B cell (primary cell): ENCODE measurements around the gene BICDL2. TPM values are rescaled to one million over a fixed set of nuclear protein-coding genes. Genes with fewer than 3 reads are reported as not detected.

Experiments
- ATAC-seq: fragments of 200-7000 bp; cut with Tn5 transposase; one replicate; pipeline ENCODE4 v1.10.0; 2021; ENCODE audit warnings: low read depth, mild to moderate bottlenecking, moderate number of reproducible peaks, moderate library complexity
- CTCF ChIA-PET: fragments of 350-600 bp; sonication (Branson Sonifier 250); formaldehyde crosslinking; loops from one replicate; lab custom pipeline; 2021; ENCODE audit warnings: antibody characterized with exemption, inconsistent platforms; lab: Charles Lee
- POLR2A ChIA-PET: fragments of 350-600 bp; sonication (Branson Sonifier 250); formaldehyde crosslinking; loops from one replicate; lab custom pipeline; 2021; ENCODE audit warnings: antibody characterized with exemption; lab: Charles Lee
- DNase-seq: peaks from one replicate; pipeline ENCODE4 v3.0.0; 2013
- H2AFZ ChIP-seq: 2 replicates; pipeline ENCODE4 v1.6.1; 2012; ENCODE audit warnings: mild to moderate bottlenecking, low read depth, low read length; ENCODE audit not compliant: insufficient read depth, poor library complexity, severe bottlenecking
- H3K27ac ChIP-seq, 2 donors: 1 replicate in 1 of 2; 2 replicates in 1 of 2; pipeline ENCODE4 v1.5.1; 2012 to 2013; ENCODE audit warnings: low read length in 2 of 2, mild to moderate bottlenecking in 2 of 2, moderate library complexity in 1 of 2
- H3K27me3 ChIP-seq, 4 experiments: fragments of 200-600 bp in 1 of 4; sonication (generic) in 1 of 4; replicated peaks in 1 of 4; 1 replicate in 2 of 4; 2 replicates in 2 of 4; pipeline versions ENCODE4 v1.6.1 to v1.7.0; 2013 to 2016; ENCODE audit warnings: low read length in 3 of 4, mild to moderate bottlenecking in 2 of 4, mixed read lengths in 1 of 4, moderate library complexity in 1 of 4; ENCODE audit not compliant: insufficient read depth in 4 of 4, control insufficient read depth in 3 of 4; ENCODE audit errors: control extremely low read depth in 1 of 4
- H3K36me3 ChIP-seq, 2 experiments: replicated peaks in 1 of 2; 1 replicate in 1 of 2; 2 replicates in 1 of 2; pipeline versions ENCODE4 v1.6.1 to v1.7.1; 2013; ENCODE audit warnings: low read length in 1 of 2; ENCODE audit not compliant: insufficient read depth in 2 of 2, control insufficient read depth in 1 of 2; ENCODE audit errors: control extremely low read depth in 1 of 2, extremely low read depth in 1 of 2
- H3K4me1 ChIP-seq, 2 donors: fragments of 200-600 bp in 1 of 2; sonication (generic) in 1 of 2; 1 replicate in 1 of 2; 2 replicates in 1 of 2; pipeline versions ENCODE4 v1.5.1 to v1.6.1; 2013 to 2017; ENCODE audit warnings: low read length in 2 of 2; ENCODE audit not compliant: control insufficient read depth in 2 of 2, insufficient read depth in 2 of 2
- H3K4me2 ChIP-seq: replicated peaks from 2 replicates; pipeline ENCODE3; 2012; ENCODE audit warnings: mild to moderate bottlenecking, low read depth, low read length; ENCODE audit not compliant: poor library complexity, severe bottlenecking
- H3K4me3 ChIP-seq, 5 experiments: fragments of 200-600 bp in 1 of 5; sonication (generic) in 1 of 5; 1 replicate in 3 of 5; 2 replicates in 2 of 5; pipeline versions ENCODE4 v1.5.1 to v1.7.0; 2011 to 2016; ENCODE audit warnings: low read length in 4 of 5, mild to moderate bottlenecking in 4 of 5, low read depth in 2 of 5, control low read depth in 1 of 5, moderate library complexity in 1 of 5; ENCODE audit not compliant: insufficient read depth in 1 of 5; ENCODE audit errors: control extremely low read depth in 1 of 5, extremely low read depth in 1 of 5
- H3K79me2 ChIP-seq: fragments of 200-600 bp; sonication (generic); one replicate; pipeline ENCODE4 v1.6.0; 2016; ENCODE audit warnings: low read length; ENCODE audit not compliant: control insufficient read depth, insufficient read depth
- H3K9ac ChIP-seq: fragments of 200-600 bp; sonication (generic); 2 replicates; pipeline ENCODE4 v1.6.1; 2017; ENCODE audit warnings: mild to moderate bottlenecking, low read length, moderate library complexity
- H3K9me3 ChIP-seq, 3 donors: one replicate each; pipeline versions ENCODE4 v1.6.1 to v1.7.1; 2013; ENCODE audit warnings: low read length in 2 of 3; ENCODE audit not compliant: control insufficient read depth in 2 of 3, insufficient read depth in 1 of 3; ENCODE audit errors: control extremely low read depth in 1 of 3
- H4K20me1 ChIP-seq: 2 replicates; pipeline ENCODE4 v1.6.0; 2012; ENCODE audit warnings: mild to moderate bottlenecking, low read length; ENCODE audit not compliant: insufficient read depth, control insufficient read depth, poor library complexity, severe bottlenecking
- H3K27ac Mint-ChIP-seq: one replicate; pipeline ENCODE4 v1.8.0; 2021; ENCODE audit warnings: mixed read lengths
- H3K27me3 Mint-ChIP-seq: one replicate; pipeline ENCODE4 v1.8.0; 2021; ENCODE audit warnings: mixed read lengths
- H3K4me1 Mint-ChIP-seq: one replicate; pipeline ENCODE4 v1.8.0; 2021; ENCODE audit warnings: mixed read lengths
- H3K4me3 Mint-ChIP-seq: one replicate; pipeline ENCODE4 v1.8.0; 2021; ENCODE audit warnings: mixed read lengths
- H3K9me3 Mint-ChIP-seq: one replicate; pipeline ENCODE4 v1.8.0; 2022; ENCODE audit warnings: mixed read lengths; ENCODE audit not compliant: insufficient read depth
- CTCF ChIP-seq: fragments of 200-600 bp; IDR thresholded peaks from one replicate; pipeline ENCODE4 v1.8.0; 2022; ENCODE audit warnings: antibody characterized with exemption, mild to moderate bottlenecking
- EZH2 ChIP-seq: IDR thresholded peaks from 2 replicates; pipeline ENCODE4 v1.6.1; 2012; ENCODE audit warnings: borderline replicate concordance, low read depth, mild to moderate bottlenecking, moderate library complexity, low read length; ENCODE audit not compliant: insufficient read depth, poor library complexity, severe bottlenecking
- WGBS: methylation state at CpG from one replicate; pipeline ENCODE4 v1.1.5; 2013; ENCODE audit warnings: missing lambda C conversion rate; ENCODE audit not compliant: insufficient coverage; 5-methylcytosine and 5-hydroxymethylcytosine counted together
- intact Hi-C: fragments of 100-400 bp; cut with micrococcal nuclease; formaldehyde crosslinking; loops from one replicate; pipeline ENCODE4 v1.10.0; 2022
- polyA plus RNA-seq: library from polyadenylated mRNA; depleted of rRNA; stranded (reverse); fragments of >200 nt; gene quantifications from 2 replicates; pipeline ENCODE4 v1.2.3, GENCODE V29; 2012
- total RNA-seq, 2 donors: library from RNA; stranded (reverse); fragments of 120-200 nt in 1 of 2; gene quantifications; 1 replicate in 1 of 2; 2 replicates in 1 of 2; pipeline versions ENCODE4 v1.2.3 to v1.2.4, GENCODE V29; 2013 to 2022

BICDL2 gene
- total and polyA plus RNA-seq, 2 donors (not counting 1 experiment from before 2014, with no cell fraction given), result 0.20 TPM; not detected in 1

- no peaks in the 10 kb centered on the region for H3K27me3 Mint-ChIP-seq
- ChIA-PET POLR2A (interaction anchor here (0.5 to 2.1 kb wide), 8 partner anchors 35 to 1123 kb away, joined by 3 to 13 read pairs (median 8); partner anchors contain the start of gene ZNF213), CTCF (interaction anchor here (0.7 to 6.5 kb wide), 23 partner anchors 10 to 399 kb away, joined by 3 to 140 read pairs (median 6); partner anchors contain the start of genes HCFC1R1, THOC6 and ZNF213)
- DNase-seq (peak; percentile 67), ATAC-seq (peak; percentile 25)
- Histone ChIP-seq H3K36me3 (no peaks in the 10 kb centered on the region), H2AFZ (peak overlapping the region; percentile 98), H3K4me2 (peak overlapping the region; percentile 99), H3K27me3 (peaks cover 0 to 6% (median 0%) of the 10 kb centered on the region in 4 experiments), H3K9me3 (no peaks in the 10 kb centered on the region), H3K27ac (peak overlapping the region; percentile 38 to 74), H4K20me1 (no peaks in the 10 kb centered on the region), H3K79me2 (no peaks in the 10 kb centered on the region), H3K9ac (peak overlapping the region; percentile 83), H3K4me3 (peak overlapping the region in 4 of 5 experiments; percentile 75 to 93 (median 82)), H3K4me1 (peaks cover 20 to 22% of the 10 kb centered on the region in 2 donors)
- TF ChIP-seq EZH2 (no peak), CTCF (no peak)
- no peaks in the 10 kb centered on the region for H3K9me3 Mint-ChIP-seq
- peak overlapping the region; percentile 87 for H3K4me3 Mint-ChIP-seq
- WGBS, result 8% methylated on average over 74 of the region's 77 CpGs
- H3K27ac Mint-ChIP-seq, result peak overlapping the region; percentile 53
- intact Hi-C loops, result loop anchor here (1.0 to 2.0 kb wide), 6 partner anchors 18 to 108 kb away; partner anchors contain the start of gene THOC6
- H3K4me1 Mint-ChIP-seq, result peaks cover 24% of the 10 kb centered on the region
Observed at GRCh38 chr16:3058139-3059030, 21.6 kb upstream of the BICDL2 start.
